Esophagus (tissue), 2 donors: ENCODE data around the gene ZNF48. TPM values are rescaled to one million over a fixed set of nuclear protein-coding genes. Genes with fewer than 3 reads are reported as not detected.

Source experiments
- H3K27ac ChIP-seq, 2 donors: one replicate each; pipeline ENCODE4 v1.5.1; 2013; ENCODE audit warnings: low read depth in 2 of 2, mild to moderate bottlenecking in 2 of 2, inconsistent platforms in 1 of 2, low read length in 1 of 2, moderate library complexity in 1 of 2
- H3K27me3 ChIP-seq, 2 donors: one replicate each; pipeline ENCODE4 v1.6.1; 2013; ENCODE audit warnings: low read length in 2 of 2, control low read depth in 1 of 2, mild to moderate bottlenecking in 1 of 2; ENCODE audit not compliant: insufficient read depth in 2 of 2, control insufficient read depth in 1 of 2
- H3K36me3 ChIP-seq, 2 donors: one replicate each; pipeline ENCODE4 v1.6.1; 2013; ENCODE audit warnings: low read length in 1 of 2; ENCODE audit not compliant: control insufficient read depth in 2 of 2, insufficient read depth in 2 of 2
- H3K4me1 ChIP-seq, 2 donors: one replicate each; pipeline ENCODE4 v1.6.1; 2013; ENCODE audit warnings: low read length in 1 of 2; ENCODE audit not compliant: control insufficient read depth in 2 of 2, insufficient read depth in 2 of 2
- H3K4me3 ChIP-seq, 2 donors: one replicate each; pipeline ENCODE4 v1.5.1; 2013; ENCODE audit warnings: low read length in 2 of 2, mild to moderate bottlenecking in 2 of 2, low read depth in 1 of 2, moderate library complexity in 1 of 2
- H3K9me3 ChIP-seq, 2 donors: one replicate each; pipeline ENCODE4 v1.6.1; 2013; ENCODE audit warnings: mild to moderate bottlenecking in 2 of 2, low read depth in 1 of 2, low read length in 1 of 2, moderate library complexity in 1 of 2; ENCODE audit not compliant: control insufficient read depth in 2 of 2, insufficient read depth in 1 of 2
- WGBS, 2 donors: extraction: QIAGEN DNeasy Blood & Tissue Kit; methylation state at CpG; one replicate each; pipeline ENCODE4 v1.1.7; 2013; 5-methylcytosine and 5-hydroxymethylcytosine counted together
- polyA plus RNA-seq, 2 donors: library from polyadenylated mRNA; stranded (reverse); fragments of 200-250 nt; gene quantifications; one replicate each; pipeline ENCODE4 v1.2.3, GENCODE V29; 2013
- donor health status: healthy with polysubstance abuse.
- donor health status: Bipolar disorder and iron deficiency.

Gene ZNF48
- polyA plus RNA-seq, 2 donors, result 1.4 to 2.6 TPM

- Histone ChIP-seq H3K27me3 (no peaks in the 10 kb centered on the region), H3K36me3 (peaks cover 7 to 29% of the 10 kb centered on the region in 2 donors), H3K4me1 (peaks cover 6 to 29% of the 10 kb centered on the region in 2 donors), H3K4me3 (no peak overlapping the region), H3K27ac (peak overlapping the region; percentile 63 to 76), H3K9me3 (no peaks in the 10 kb centered on the region)
- WGBS, 2 donors, result 82 to 83% methylated on average over 14 of the region's 14 CpGs
Measured at GRCh38 chr16:30352488-30353401, 42.5 kb upstream of the ZNF48 start.

- H3K27ac ChIP-seq, result peak overlapping the region; percentile 26 to 98
- H3K4me3 ChIP-seq, result peak overlapping the region in 1 of 2 donors; percentile 95
- H3K4me1 ChIP-seq, result peaks cover 6 to 29% of the 10 kb centered on the region in 2 donors
- 81 to 82% methylated on average over 22 to 23 of the region's 23 CpGs for WGBS, 2 donors
- H3K36me3 ChIP-seq, result peaks cover 12 to 38% of the 10 kb centered on the region in 2 donors
- no peaks in the 10 kb centered on the region for H3K27me3 ChIP-seq
- no peaks in the 10 kb centered on the region for H3K9me3 ChIP-seq
Measured at GRCh38 chr16:30353438-30354129, 41.6 kb upstream of the ZNF48 start.

GRCh38 chr16:30354423-30355143 lies 40.6 kb upstream of the ZNF48 start:
- H3K36me3 ChIP-seq, result peaks cover 20 to 48% of the 10 kb centered on the region in 2 donors
- 1 to 3% methylated on average over 36 of the region's 36 CpGs for WGBS, 2 donors
- H3K27me3 ChIP-seq, result no peaks in the 10 kb centered on the region
- no peaks in the 10 kb centered on the region for H3K9me3 ChIP-seq
- peak overlapping the region; percentile 92 to 98 for H3K27ac ChIP-seq
- peak overlapping the region; percentile 95 to 98 for H3K4me3 ChIP-seq
- peaks cover 8 to 31% of the 10 kb centered on the region in 2 donors for H3K4me1 ChIP-seq

- Histone ChIP-seq H3K27ac (peak within 1 kb of the TSS; percentile 92 to 98), H3K4me3 (peak within 1 kb of the TSS; percentile 95 to 98), H3K9me3 (no peaks in the 10 kb centered on the region), H3K27me3 (no peaks in the 10 kb centered on the region), H3K4me1 (peaks cover 8 to 36% of the 10 kb centered on the region in 2 donors), H3K36me3 (peaks cover 20 to 49% of the 10 kb centered on the region in 2 donors)
- 0 to 1% methylated on average over 45 of the region's 45 CpGs for WGBS, 2 donors
Measured at GRCh38 chr16:30355144-30355953, 39.9 kb upstream of the ZNF48 start, which contains the start of gene CD2BP2. TSS of gene CD2BP2 (minus strand) at chr16:30355308. CDS start at chr16:30354681, 627 bp downstream.

- 41 to 55% methylated on average over 7 of the region's 7 CpGs for WGBS, 2 donors
- no peaks in the 10 kb centered on the region for H3K9me3 ChIP-seq
- no peaks in the 10 kb centered on the region for H3K27me3 ChIP-seq
- H3K27ac ChIP-seq, result peak overlapping the region; percentile 92 to 98
- H3K4me1 ChIP-seq, result peaks cover 8 to 36% of the 10 kb centered on the region in 2 donors
- H3K36me3 ChIP-seq, result peaks cover 20 to 43% of the 10 kb centered on the region in 2 donors
- H3K4me3 ChIP-seq, result peak overlapping the region; percentile 58 to 95
Measured at GRCh38 chr16:30355954-30356308, 39.3 kb upstream of the ZNF48 start.

- peaks cover 18 to 37% of the 10 kb centered on the region in 2 donors for H3K36me3 ChIP-seq
- H3K9me3 ChIP-seq, result no peaks in the 10 kb centered on the region
- peaks cover 8 to 36% of the 10 kb centered on the region in 2 donors for H3K4me1 ChIP-seq
- peak overlapping the region; percentile 92 to 98 for H3K27ac ChIP-seq
- no peaks in the 10 kb centered on the region for H3K27me3 ChIP-seq
- H3K4me3 ChIP-seq, result no peak overlapping the region
- WGBS, 2 donors, result 59 to 64% methylated on average over 12 of the region's 12 CpGs
Measured at GRCh38 chr16:30356401-30357084, 38.7 kb upstream of the ZNF48 start.

- H3K36me3 ChIP-seq, result peaks cover 18 to 34% of the 10 kb centered on the region in 2 donors
Measured at GRCh38 chr16:30357085-30357714, 38.0 kb upstream of the ZNF48 start.

More at GRCh38 chr16:30357085-30357714, 38.0 kb upstream of the ZNF48 start:
- Histone ChIP-seq H3K4me1 (peaks cover 2 to 31% of the 10 kb centered on the region in 2 donors), H3K27me3 (no peaks in the 10 kb centered on the region), H3K9me3 (no peaks in the 10 kb centered on the region), H3K4me3 (no peak overlapping the region), H3K27ac (peak overlapping the region in 1 of 2 donors; percentile 1)
- 73 to 84% methylated on average over 5 of the region's 5 CpGs for WGBS, 2 donors
